Inferior parietal cortex (tissue), 1 donor: Measurements from ENCODE around the gene MAG.
A peak's percentile ranks its signal among the peaks of the same experiment; 100 is the strongest.
"Not testable (repeated sequence)": the region's sequence is repeated elsewhere in the genome, so short reads cannot be mapped to it uniquely, and the experiment has no call there.

ENCODE experiments used
- DNase-seq: peaks from one replicate; pipeline ENCODE4 v3.0.0-alpha.2; 2016; ENCODE audit errors: extremely low spot score

The MAG gene

GRCh38 chr19:35346193-35347052, 54.5 kb downstream of the MAG start:
- no peak for DNase-seq

- peak; percentile 8 for DNase-seq
Measured at GRCh38 chr19:35347171-35347929, 55.4 kb downstream of the MAG start, which contains the start of gene FFAR1. Gene FFAR1, plus strand, starts transcription at chr19:35347902. Its CDS starts 3,650 bp downstream, at chr19:35351552.

- no peak for DNase-seq
Measured at GRCh38 chr19:35347930-35348298, 56.0 kb downstream of the MAG start.

GRCh38 chr19:35348911-35349611, 57.1 kb downstream of the MAG start:
- DNase-seq = no peak

GRCh38 chr19:35349614-35350521, 57.9 kb downstream of the MAG start:
- DNase-seq = no peak

- no peak for DNase-seq
Measured at GRCh38 chr19:35350591-35350990, 58.6 kb downstream of the MAG start.

GRCh38 chr19:35351411-35352176, 59.6 kb downstream of the MAG start:
- DNase-seq = no peak

- DNase-seq = no peak
Measured at GRCh38 chr19:35352177-35352447, 60.2 kb downstream of the MAG start.

- DNase-seq = peak; percentile 84
Measured at GRCh38 chr19:35352448-35353304, 60.7 kb downstream of the MAG start.

GRCh38 chr19:35353635-35354034, 61.7 kb downstream of the MAG start:
- no peak for DNase-seq

- no peak for DNase-seq
Measured at GRCh38 chr19:35354898-35355297, 62.9 kb downstream of the MAG start.

- no peak for DNase-seq
Measured at GRCh38 chr19:35355791-35356460, 64.0 kb downstream of the MAG start.

- no peak for DNase-seq
Measured at GRCh38 chr19:35357867-35358573, 66.1 kb downstream of the MAG start, which contains the start of gene FFAR3. Gene FFAR3, plus strand, starts transcription at chr19:35358460. Its CDS starts 431 bp downstream, at chr19:35358891.

- DNase-seq = not testable (repeated sequence)
Measured at GRCh38 chr19:35358834-35359233, 66.9 kb downstream of the MAG start.

GRCh38 chr19:35359395-35359794, 67.4 kb downstream of the MAG start:
- not testable (repeated sequence) for DNase-seq

GRCh38 chr19:35360081-35360480, 68.1 kb downstream of the MAG start:
- not testable (repeated sequence) for DNase-seq

- DNase-seq = no peak
Measured at GRCh38 chr19:35360880-35361420, 69.0 kb downstream of the MAG start.
